KOPT-K1 (cell line): ENCODE data around the gene LHFPL2.

ENCODE experiments used
- H3K27ac ChIP-seq: fragments of 200-600 bp; sonication (generic); 2 replicates; pipeline ENCODE4 v1.5.1; 2016; ENCODE audit warnings: antibody characterized with exemption, mild to moderate bottlenecking, low read depth, low read length; ENCODE audit not compliant: poor library complexity, severe bottlenecking
- H3K36me3 ChIP-seq: fragments of 200-600 bp; sonication (generic); 2 replicates; pipeline ENCODE4 v1.5.1; 2017; ENCODE audit warnings: antibody characterized with exemption, mild to moderate bottlenecking, low read length, moderate library complexity; ENCODE audit not compliant: insufficient read depth
- H3K9me3 ChIP-seq: fragments of 200-600 bp; sonication (generic); 2 replicates; pipeline ENCODE4 v1.5.1; 2017; ENCODE audit warnings: antibody characterized with exemption, low read length, mild to moderate bottlenecking; ENCODE audit not compliant: insufficient read depth, poor library complexity, severe bottlenecking

Gene LHFPL2

DNA sequence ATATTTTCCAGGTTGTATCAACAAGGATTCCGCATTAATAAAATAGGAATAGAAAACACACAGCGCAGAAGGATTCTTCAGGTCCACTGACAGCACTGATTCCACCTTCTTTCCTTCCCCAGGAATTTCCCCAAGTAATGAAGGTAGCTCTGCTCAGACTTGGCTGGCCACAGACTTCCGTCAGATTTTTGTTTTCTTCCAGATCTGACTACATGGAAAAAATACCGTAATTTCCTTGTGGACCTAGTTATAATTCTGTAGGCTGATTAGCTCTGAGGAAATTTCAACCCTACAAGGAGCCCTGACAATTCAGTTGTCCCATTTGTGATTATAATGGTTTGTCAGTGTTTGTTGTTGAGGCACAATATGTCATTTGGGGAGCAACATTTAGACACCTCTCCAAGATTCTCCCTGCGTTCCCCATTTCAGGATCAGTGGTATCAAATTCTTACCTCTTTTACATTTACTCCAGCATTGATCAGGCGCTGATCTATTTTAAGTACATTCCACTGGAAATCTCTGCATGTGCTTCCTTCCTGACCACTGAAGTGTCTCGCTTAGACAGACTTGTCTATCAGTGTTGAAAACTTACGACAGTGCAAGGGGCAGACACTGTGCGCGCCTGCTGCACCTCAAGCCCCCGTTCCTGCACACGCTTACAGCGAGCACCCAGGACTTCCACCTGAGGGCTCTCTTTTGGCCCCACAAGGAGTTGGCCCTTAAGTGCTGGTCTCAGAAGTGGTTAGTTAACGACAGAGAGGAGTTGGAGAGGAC is 94.8 kb downstream of the LHFPL2 start:
- Histone ChIP-seq H3K9me3 (no peaks in the 10 kb centered on the region), H3K36me3 (no peaks in the 10 kb centered on the region), H3K27ac (no peak overlapping the region)

DNA sequence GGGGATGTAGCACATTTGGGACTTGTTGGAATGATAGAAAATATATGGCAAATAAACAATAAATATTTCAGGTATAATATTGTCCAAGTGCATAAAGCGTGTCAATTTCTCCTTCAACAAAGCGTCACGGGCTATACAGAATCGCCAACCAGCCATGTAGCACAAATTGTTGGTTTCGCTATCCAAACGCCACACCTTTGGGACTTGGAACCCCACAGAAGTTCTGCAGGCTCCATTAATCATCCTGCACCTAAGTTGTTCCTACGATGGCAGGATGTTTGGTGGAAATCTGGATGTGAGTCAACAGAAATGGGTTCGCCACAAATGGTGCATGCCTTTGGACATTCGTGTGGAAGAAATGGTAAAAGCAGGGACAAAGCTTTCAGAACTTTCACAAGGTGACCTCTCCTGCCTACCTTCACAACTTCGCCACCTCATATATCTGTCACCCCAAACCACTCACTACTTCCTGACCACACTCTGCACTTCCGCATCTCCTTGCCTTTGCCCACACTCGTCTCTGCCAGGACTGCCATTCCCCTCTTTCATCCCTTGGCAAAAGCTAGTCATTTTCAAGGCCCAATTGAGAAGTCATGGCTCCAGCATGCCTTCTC is 95.7 kb downstream of the LHFPL2 start:
- no peaks in the 10 kb centered on the region for H3K9me3 ChIP-seq
- H3K36me3 ChIP-seq: no peaks in the 10 kb centered on the region
- no peak overlapping the region for H3K27ac ChIP-seq

DNA sequence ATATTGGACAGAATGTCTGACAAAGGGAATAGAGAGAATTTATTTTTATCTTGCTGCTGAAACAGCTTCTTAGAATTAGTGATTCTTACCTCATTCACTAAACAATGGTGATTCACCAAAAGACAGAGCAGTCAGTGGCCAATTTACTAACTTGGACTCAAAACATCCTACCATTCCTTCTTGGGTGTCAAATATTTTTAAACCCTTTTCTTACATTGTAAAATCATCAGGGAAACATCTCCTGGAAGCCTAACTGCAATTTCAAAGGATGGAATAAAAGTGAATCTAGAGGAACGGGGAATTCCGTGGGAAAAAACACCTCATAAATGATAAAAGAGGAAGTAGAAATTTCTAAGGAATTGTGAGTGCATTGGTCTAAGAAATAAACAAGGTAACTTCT is 97.7 kb downstream of the LHFPL2 start:
- H3K9me3 ChIP-seq: no peaks in the 10 kb centered on the region
- H3K36me3 ChIP-seq: no peaks in the 10 kb centered on the region
- H3K27ac ChIP-seq: no peak overlapping the region

DNA sequence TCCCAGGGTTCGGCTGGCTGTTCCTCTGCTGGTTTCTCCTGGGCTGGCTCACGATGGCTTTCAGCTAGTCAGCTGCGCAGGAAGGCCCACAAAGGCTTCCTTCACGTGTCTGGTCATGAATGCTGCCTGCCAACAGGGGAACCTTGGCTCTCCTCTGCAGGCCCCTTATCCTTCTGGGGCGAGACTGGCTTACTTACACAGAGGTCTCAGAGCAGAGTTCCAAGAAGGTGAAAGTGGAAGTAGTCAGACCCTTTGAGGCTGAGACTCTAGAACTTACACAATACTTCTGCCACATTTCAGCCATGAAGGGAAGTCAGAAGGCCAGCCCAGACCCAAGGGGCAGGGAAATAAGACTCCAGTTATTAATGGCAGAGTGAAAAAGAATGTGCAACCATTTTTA is 99.5 kb downstream of the LHFPL2 start:
- no peak overlapping the region for H3K27ac ChIP-seq
- H3K36me3 ChIP-seq: no peaks in the 10 kb centered on the region
- no peaks in the 10 kb centered on the region for H3K9me3 ChIP-seq

DNA sequence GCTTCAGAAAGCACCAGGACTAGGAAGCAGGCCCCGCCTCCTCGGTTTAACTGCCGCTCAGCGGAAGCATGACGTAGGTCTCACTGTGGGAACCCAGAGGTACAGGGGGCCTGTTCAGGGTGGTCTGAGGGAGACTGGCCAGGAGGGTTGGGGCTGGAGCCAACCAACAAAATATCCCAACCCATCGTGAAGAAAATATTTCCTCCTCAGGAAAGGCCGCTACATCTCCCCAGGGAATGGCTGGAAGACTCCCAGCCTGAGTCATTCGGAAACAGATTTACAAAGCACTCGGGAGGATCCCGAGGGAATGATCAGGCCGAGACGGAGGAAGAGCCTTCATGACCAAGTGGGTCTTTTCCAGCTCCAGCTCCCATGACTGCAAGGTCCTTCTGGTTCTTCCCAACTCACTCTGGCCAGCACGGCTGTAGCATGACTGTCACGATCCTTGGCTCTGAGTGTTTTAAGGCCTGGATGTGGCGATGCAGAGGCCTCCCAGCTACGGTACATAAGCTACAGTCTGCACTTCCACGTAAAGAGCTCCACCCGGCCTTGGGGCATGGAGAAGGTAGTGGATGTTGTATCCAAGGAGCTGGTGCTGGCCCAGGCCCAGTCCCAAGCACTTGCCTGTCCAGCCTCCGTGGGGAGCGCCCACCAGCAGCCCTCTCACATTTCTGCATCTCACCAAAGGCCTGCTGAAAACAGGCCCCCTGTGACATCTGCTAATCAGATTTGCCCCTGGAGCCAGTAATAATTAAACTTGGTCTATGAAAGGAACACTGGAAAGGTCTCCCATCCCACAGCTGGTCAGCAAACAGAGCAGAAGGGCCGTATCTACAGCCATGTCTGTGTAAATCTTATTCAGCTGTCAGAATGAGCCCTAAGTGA is 100.6 kb downstream of the LHFPL2 start:
- Histone ChIP-seq H3K9me3 (no peaks in the 10 kb centered on the region), H3K27ac (no peak overlapping the region), H3K36me3 (no peaks in the 10 kb centered on the region)

DNA sequence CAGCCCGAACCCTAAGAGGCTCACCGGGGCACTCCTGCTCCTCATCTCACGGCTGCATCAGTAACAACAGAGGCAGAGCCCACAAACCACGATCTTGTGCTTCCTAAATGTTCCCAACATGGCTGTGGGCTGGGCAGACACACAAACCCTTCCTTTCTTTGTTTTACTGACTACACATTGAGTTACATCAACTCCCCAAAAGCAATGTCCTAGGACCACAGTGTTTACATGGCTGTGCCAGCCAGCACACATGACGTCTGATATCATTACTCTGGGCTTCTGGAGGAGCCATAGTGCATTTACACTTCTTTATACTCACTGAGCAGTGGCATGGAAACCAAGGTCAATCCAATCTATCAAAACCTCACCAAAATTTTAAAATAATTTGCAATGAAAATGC is 101.4 kb downstream of the LHFPL2 start:
- no peak overlapping the region for H3K27ac ChIP-seq

DNA sequence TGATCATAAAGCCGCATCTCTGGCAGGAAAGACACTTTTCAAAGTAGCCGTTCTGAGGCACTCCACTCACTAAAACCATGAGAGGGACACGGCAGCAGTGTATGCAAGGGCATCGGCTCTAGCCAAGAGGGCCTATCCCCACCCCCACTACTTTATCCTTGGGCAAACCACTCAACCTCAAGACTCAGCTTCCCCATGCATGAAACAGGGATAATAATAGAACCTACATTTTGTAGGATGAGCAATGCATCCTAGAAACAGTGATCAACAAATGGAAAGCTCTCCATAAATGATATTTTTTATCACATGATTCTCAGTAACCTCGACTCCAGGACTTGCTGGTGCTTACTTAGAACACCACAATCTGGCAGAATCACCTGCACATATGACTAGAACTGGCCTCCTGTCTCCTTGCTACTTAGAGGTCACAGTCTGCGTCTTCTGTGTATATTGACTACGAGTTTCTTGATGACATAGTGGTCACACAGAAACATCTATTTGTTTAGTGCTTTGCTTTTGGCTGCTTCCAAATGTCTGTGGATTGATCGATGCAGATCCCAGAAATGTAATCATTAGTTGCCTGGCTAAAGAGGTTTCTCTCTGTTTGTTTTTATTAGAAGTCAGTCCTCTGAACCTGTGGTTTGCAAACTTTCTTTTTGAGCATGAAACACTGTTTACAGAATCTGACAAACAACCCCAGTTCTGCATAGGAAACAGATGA is 102.1 kb downstream of the LHFPL2 start:
- no peaks in the 10 kb centered on the region for H3K36me3 ChIP-seq
- H3K9me3 ChIP-seq: no peaks in the 10 kb centered on the region
- no peak overlapping the region for H3K27ac ChIP-seq

More for the DNA sequence above, 101.4 kb downstream of the LHFPL2 start:
- H3K36me3 ChIP-seq: no peaks in the 10 kb centered on the region
- no peaks in the 10 kb centered on the region for H3K9me3 ChIP-seq

DNA sequence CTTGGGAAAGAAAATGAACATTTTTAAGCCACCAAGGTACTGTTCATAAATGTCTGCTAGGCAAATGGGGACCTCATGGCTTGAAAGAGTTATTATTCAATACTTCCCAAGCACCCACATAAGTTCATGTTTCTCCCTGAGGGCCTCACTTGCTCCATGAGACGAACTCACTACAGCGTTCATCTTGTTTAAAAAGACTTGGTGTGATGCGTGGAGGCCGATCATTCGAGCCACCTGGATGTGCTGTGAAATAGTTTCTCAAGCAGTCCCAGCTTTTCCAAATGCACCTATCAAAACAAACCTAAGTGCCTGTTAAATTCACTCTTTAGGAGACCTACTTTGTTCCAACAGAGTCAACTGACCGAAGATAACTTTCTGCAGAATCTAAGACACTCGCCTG is 103.2 kb downstream of the LHFPL2 start:
- Histone ChIP-seq H3K27ac (no peak overlapping the region), H3K9me3 (no peaks in the 10 kb centered on the region), H3K36me3 (no peaks in the 10 kb centered on the region)

DNA sequence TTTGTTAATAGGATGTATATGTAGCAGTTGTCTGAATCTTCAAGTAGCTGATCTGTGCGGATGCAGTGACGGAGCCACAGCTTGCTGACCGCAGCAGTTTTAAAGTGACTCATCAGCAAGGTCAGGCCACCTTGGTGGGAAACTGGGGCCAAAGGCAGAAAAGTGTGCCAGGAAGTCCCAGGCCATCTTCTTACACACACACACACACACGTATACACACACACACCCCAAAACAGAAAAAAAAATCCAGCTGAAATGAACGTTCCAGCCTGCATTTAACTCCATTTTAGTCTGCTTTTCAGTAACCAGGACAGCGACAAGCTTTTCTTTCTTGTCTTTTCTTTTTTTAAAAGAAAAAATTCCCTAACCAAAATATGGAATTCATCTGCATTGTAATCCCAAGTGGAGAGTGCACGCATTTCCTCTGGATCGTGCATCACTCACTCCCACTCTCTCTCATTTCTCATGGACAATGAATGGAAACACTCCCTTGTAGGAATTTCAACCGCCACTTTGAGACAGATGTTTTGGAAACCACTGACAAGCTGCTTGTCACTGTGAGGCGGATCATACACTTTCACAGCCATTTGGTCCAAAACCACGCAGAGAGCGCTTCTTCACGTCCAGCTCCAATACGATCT is 103.9 kb downstream of the LHFPL2 start:
- no peak overlapping the region for H3K27ac ChIP-seq
- H3K36me3 ChIP-seq: no peaks in the 10 kb centered on the region
- H3K9me3 ChIP-seq: no peaks in the 10 kb centered on the region

DNA sequence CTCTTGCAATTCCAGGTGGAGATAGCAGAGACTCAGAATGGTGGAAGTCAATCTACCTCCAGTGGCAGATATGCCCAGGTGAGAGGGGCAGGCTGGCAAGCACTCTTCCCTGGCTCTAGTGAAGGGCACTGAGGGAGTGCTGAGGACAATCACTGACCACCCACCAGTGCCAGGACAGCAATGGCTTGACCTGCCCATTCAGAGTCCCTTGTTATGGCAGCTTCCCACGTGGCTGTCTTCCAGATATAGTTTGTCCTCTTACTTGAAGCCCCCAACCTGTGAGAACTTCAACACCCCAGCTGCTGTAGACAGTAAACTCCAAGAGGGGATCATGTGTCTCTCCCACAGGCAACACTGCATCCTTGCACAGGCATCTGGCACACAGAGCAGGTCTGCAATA is 104.7 kb downstream of the LHFPL2 start:
- Histone ChIP-seq H3K9me3 (no peaks in the 10 kb centered on the region), H3K36me3 (no peaks in the 10 kb centered on the region), H3K27ac (no peak overlapping the region)

DNA sequence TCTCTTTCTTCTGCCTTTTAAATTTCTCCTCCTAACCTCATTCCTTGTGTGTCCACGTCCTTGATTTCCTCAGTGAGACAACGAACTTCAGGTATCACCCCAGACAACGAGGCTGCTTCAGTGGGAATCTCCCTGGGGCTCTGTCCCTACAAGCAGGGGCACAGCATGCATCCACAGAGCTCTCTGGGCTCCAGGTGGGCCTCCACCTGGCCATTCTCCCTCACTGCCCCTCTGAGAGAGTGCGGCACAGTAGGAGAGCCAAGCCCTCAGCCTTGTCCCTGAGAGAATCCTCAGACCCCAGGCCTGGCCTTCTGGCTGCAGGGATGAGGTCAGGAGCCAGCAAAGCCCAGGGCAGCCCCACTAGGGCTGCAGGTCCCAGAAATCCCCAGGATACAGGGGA is 105.3 kb downstream of the LHFPL2 start:
- Histone ChIP-seq H3K27ac (no peak overlapping the region), H3K9me3 (no peaks in the 10 kb centered on the region), H3K36me3 (no peaks in the 10 kb centered on the region)

DNA sequence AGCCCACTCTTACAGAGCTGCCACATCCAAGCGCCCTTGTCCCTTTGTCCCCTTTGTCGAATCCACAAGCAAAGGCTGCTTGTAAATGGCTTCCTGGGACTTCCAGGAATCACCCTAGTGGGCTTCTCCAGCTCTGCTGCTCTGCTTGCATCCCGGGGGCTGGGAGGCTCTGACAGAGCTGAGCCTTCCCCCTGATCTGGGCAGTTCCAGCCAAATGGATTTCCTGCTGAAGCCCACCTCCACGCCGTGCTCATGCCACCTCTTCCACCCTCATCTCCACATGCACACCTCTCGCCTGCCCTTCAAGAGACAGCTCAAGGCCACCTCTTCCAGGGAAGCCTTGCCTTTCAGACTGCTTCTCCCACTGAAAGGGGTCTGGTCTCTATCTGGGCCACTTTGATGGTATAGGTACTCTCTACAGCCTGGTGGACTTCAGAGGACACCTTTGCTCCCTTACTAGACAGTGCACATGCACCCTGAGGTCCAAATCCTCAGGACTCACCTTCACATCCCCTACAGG is 106.2 kb downstream of the LHFPL2 start:
- Histone ChIP-seq H3K27ac (no peak overlapping the region), H3K9me3 (no peaks in the 10 kb centered on the region), H3K36me3 (no peaks in the 10 kb centered on the region)

DNA sequence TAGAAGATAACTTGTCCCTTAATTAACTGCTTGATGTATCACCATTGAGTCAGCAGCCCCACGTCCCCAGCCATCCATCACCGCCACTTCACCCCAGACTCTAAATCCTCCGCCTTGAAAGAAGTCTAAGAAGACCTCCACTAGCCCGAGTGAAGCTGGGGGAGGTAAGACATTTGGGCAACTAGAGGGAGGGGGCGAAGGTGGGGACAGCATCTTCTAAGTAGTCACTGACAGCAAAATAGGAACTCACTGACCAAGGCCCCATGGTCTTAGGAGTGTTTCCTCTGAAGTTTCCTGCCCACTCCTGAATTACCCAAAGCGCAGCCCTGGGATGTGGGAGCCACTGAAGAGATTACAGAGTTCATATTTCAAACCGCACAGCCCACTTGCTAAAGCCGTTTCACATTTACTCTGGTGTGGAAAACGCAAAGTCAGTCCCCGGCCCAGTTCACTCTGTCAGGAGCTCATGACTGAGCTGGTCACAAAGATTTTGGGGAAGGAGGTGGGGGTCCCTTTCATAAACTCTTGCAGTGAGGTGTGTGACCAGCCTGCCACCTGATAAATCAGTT is 107.4 kb downstream of the LHFPL2 start:
- Histone ChIP-seq H3K9me3 (no peaks in the 10 kb centered on the region), H3K36me3 (no peaks in the 10 kb centered on the region), H3K27ac (no peak overlapping the region)
